ENCODE results near the gene DKKL1. TPM values are rescaled to one million over a fixed set of nuclear protein-coding genes. Genes with fewer than 3 reads are reported as not detected.

The DKKL1 gene
- total and polyA plus RNA-seq, 3 experiments from 2014 or later, result not detected

DNA sequence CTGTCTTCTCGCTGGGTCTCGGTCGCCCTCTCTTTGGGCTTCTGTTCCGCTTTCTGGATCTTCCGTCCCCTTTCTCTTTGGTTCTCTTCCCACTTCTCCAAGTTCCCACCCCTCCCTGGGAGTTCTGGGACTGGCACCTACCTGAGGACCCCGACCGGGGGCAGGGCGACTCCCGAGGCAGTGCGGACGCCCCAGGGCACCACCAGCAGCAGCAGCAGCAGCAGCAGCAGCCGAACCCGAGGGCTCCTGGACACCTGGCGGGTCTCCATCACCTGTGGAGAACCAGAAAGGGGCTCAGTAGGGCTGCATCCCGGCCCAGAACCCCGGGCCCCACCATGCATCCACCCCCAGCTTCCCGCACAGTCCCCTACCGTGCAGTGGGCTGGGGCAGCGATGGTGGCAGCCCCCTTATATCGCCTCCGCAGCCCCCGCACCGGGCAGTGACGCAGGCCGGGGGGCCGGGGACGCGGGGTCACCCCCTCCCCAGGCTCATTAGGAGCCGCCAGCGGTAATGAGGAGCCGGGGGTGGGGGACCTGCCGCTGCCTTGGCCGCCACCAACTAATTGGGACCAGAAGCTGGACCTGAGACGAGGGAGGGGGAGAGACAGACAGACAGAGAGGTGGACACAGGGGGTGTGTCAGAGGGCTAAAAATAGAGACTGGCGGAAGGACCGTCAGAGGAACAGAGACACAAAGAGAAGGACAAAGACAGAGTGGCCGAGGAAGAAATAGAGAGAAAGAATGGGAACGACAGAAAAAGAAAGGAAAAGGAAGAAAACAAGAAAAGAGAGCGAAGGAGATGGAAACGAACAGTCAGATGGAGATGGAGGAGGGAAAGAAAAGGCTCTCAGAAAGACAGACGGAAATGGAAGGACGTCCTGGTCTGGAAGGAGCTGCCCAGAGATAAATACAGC is 59.7 kb downstream of the DKKL1 start, which contains the start of gene PTH2:
PTH2 (minus strand) TSS at position 371 of the 914 bp plus-strand sequence; CDS start at position 269, 102 bp downstream.
- no peaks in the 10 kb centered on the region for H3K9me3 Mint-ChIP-seq
- no peaks in the 10 kb centered on the region for H3K9me3 ChIP-seq (ENCODE audit: low read length)
- ChIA-PET CTCF (no interaction called here), POLR2A (no interaction called here)
- no peak for DNase-seq
- peaks cover 82 to 88% of the 10 kb centered on the region in 2 donors for H3K27me3 Mint-ChIP-seq
- no peak within 1 kb of the TSS for H3K27ac ChIP-seq (ENCODE audit: low read depth, low read length)
- H3K4me3 Mint-ChIP-seq, result peak within 1 kb of the TSS; percentile 70 to 87 (median 78)
- peaks cover 50% of the 10 kb centered on the region for H3K4me1 ChIP-seq (ENCODE audit: insufficient read depth, low read length)
- H3K36me3 Mint-ChIP-seq, result no peaks in the 10 kb centered on the region
- peak within 1 kb of the TSS in 4 of 8 donors; percentile 2 to 83 (median 66) for H3K27ac Mint-ChIP-seq
- peaks cover 76% of the 10 kb centered on the region for H3K27me3 ChIP-seq (ENCODE audit: insufficient read depth, low read length, poor library complexity, severe bottlenecking)
- peaks cover 52 to 76% (median 58%) of the 10 kb centered on the region in 3 donors for H3K4me1 Mint-ChIP-seq
- H3K36me3 ChIP-seq (ENCODE audit: insufficient read depth, low read length), result no peaks in the 10 kb centered on the region
- peak within 1 kb of the TSS; percentile 53 for H3K4me3 ChIP-seq (ENCODE audit: low read length)

DNA sequence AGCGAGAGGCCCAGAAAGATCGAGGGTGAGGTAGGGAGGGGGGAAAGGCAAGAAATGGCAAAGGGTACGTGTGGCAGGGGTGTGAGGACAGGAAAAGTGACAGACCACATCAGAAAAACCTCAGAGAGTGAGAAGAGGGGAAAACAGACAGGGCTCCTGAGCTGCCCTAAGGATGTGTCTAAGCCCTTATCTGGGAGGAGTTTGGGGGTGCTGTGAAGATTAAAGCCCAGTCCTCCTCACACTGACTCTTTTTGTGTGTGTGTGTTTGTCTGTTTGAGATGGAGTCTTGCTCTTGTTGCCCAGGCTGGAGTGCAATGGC is 60.3 kb downstream of the DKKL1 start:
- peak in 3 of 5 donors; percentile 21 to 56 (median 44) for DNase-seq
- H3K27me3 Mint-ChIP-seq, result peaks cover 84 to 90% of the 10 kb centered on the region in 2 donors
- no peaks in the 10 kb centered on the region for H3K9me3 Mint-ChIP-seq
- H3K27me3 ChIP-seq (ENCODE audit: insufficient read depth, low read length, poor library complexity, severe bottlenecking), result peaks cover 82% of the 10 kb centered on the region
- POLR2A ChIA-PET, result no interaction called here
- CTCF ChIA-PET, result interaction anchor here (1.8 kb wide), 1 partner anchor 18 kb away, joined by 4 read pairs; no protein-coding TSS in a partner anchor
- H3K4me1 ChIP-seq (ENCODE audit: insufficient read depth, low read length), result peaks cover 54% of the 10 kb centered on the region
- H3K4me3 Mint-ChIP-seq, result peak overlapping the region; percentile 70 to 87 (median 76)
- no peaks in the 10 kb centered on the region for H3K36me3 Mint-ChIP-seq
- no peak overlapping the region for H3K4me3 ChIP-seq (ENCODE audit: low read length)
- no peaks in the 10 kb centered on the region for H3K9me3 ChIP-seq (ENCODE audit: low read length)
- H3K27ac ChIP-seq (ENCODE audit: low read depth, low read length), result no peak overlapping the region
- no peaks in the 10 kb centered on the region for H3K36me3 ChIP-seq (ENCODE audit: insufficient read depth, low read length)
- peaks cover 55 to 81% (median 58%) of the 10 kb centered on the region in 3 donors for H3K4me1 Mint-ChIP-seq
- peak overlapping the region in 3 of 8 donors; percentile 2 to 69 (median 51) for H3K27ac Mint-ChIP-seq

Other genes starting within 250 kb of the DKKL1 start
- 1 to 10 TPM; 4.0 to 5.1 TPM for gene LIN7B, start 249.5 kb upstream of the DKKL1 start, total RNA-seq
- gene LIN7B, start 249.5 kb upstream of the DKKL1 start, polyA plus RNA-seq, result 8.1 TPM
- gene C19orf73, start 244.7 kb upstream of the DKKL1 start, total RNA-seq, result 1 to 10 TPM; 1.4 to 2.5 TPM
- gene C19orf73, start 244.7 kb upstream of the DKKL1 start, polyA plus RNA-seq, result 3.1 TPM
- 1 to 10 TPM; 3.2 to 3.3 TPM for gene PPFIA3, start 244.3 kb upstream of the DKKL1 start, total RNA-seq
- gene PPFIA3, start 244.3 kb upstream of the DKKL1 start, polyA plus RNA-seq, result 0.56 TPM
- gene HRC, start 208.5 kb upstream of the DKKL1 start, total RNA-seq, result not detected
- gene HRC, start 208.5 kb upstream of the DKKL1 start, polyA plus RNA-seq, result not detected
- gene TRPM4, start 206.1 kb upstream of the DKKL1 start, total RNA-seq, result not detected
- not detected for gene TRPM4, start 206.1 kb upstream of the DKKL1 start, polyA plus RNA-seq
- 1 to 10 TPM; 1.1 to 1.2 TPM for gene SLC6A16, start 38.7 kb upstream of the DKKL1 start, total RNA-seq
- 1.7 TPM for gene SLC6A16, start 38.7 kb upstream of the DKKL1 start, polyA plus RNA-seq
- gene CD37, start 28.5 kb upstream of the DKKL1 start, total RNA-seq, result 100 to 1,000 TPM; 116 to 127 TPM
- 188 TPM for gene CD37, start 28.5 kb upstream of the DKKL1 start, polyA plus RNA-seq
- gene TEAD2, start 1.5 kb upstream of the DKKL1 start, total RNA-seq, result not detected
- not detected for gene TEAD2, start 1.5 kb upstream of the DKKL1 start, polyA plus RNA-seq
- gene KASH5, start 24.4 kb downstream of the DKKL1 start, total RNA-seq, result under 1 TPM in 1 of 2 experiments, not detected in 1; 0.31 TPM
- not detected for gene KASH5, start 24.4 kb downstream of the DKKL1 start, polyA plus RNA-seq
- not detected for gene PTH2, start 59.6 kb downstream of the DKKL1 start, total RNA-seq
- not detected for gene PTH2, start 59.6 kb downstream of the DKKL1 start, polyA plus RNA-seq
- not detected for gene GFY, start 61.5 kb downstream of the DKKL1 start, total RNA-seq
- not detected for gene GFY, start 61.5 kb downstream of the DKKL1 start, polyA plus RNA-seq
- under 1 TPM; 0.07 to 0.09 TPM for gene SLC17A7, start 77.7 kb downstream of the DKKL1 start, total RNA-seq
- not detected for gene SLC17A7, start 77.7 kb downstream of the DKKL1 start, polyA plus RNA-seq
- 100 to 1,000 TPM; 132 to 138 TPM for gene PIH1D1, start 87.9 kb downstream of the DKKL1 start, total RNA-seq
- gene PIH1D1, start 87.9 kb downstream of the DKKL1 start, polyA plus RNA-seq, result 81.8 TPM
- gene ALDH16A1, start 89.3 kb downstream of the DKKL1 start, total RNA-seq, result 10 to 100 TPM; 46.7 to 51.8 TPM
- gene ALDH16A1, start 89.3 kb downstream of the DKKL1 start, polyA plus RNA-seq, result 32.5 TPM
- 10 to 100 TPM; 63.9 to 71.5 TPM for gene FLT3LG, start 110.3 kb downstream of the DKKL1 start, total RNA-seq
- gene FLT3LG, start 110.3 kb downstream of the DKKL1 start, polyA plus RNA-seq, result 148 TPM
- 1,000 to 10,000 TPM; 3,865 to 3,912 TPM for gene RPL13A, start 123.7 kb downstream of the DKKL1 start, total RNA-seq
- 2,679 TPM for gene RPL13A, start 123.7 kb downstream of the DKKL1 start, polyA plus RNA-seq
- gene RPS11, start 132.6 kb downstream of the DKKL1 start, total RNA-seq, result 1,000 to 10,000 TPM; 2,863 to 2,871 TPM
- gene RPS11, start 132.6 kb downstream of the DKKL1 start, polyA plus RNA-seq, result 1,959 TPM
- 10 to 100 TPM; 16.2 to 16.3 TPM for gene FCGRT, start 148.8 kb downstream of the DKKL1 start, total RNA-seq
- 52.4 TPM for gene FCGRT, start 148.8 kb downstream of the DKKL1 start, polyA plus RNA-seq
- 1 to 10 TPM; 1.4 to 1.7 TPM for gene RCN3, start 164.1 kb downstream of the DKKL1 start, total RNA-seq
- gene RCN3, start 164.1 kb downstream of the DKKL1 start, polyA plus RNA-seq, result 2.1 TPM
- gene NOSIP, start 216.7 kb downstream of the DKKL1 start, total RNA-seq, result 10 to 100 TPM; 62.5 to 64.3 TPM
- gene NOSIP, start 216.7 kb downstream of the DKKL1 start, polyA plus RNA-seq, result 414 TPM
- 1 to 10 TPM; 1.2 TPM for gene PRRG2, start 217.4 kb downstream of the DKKL1 start, total RNA-seq
- gene PRRG2, start 217.4 kb downstream of the DKKL1 start, polyA plus RNA-seq, result 0.24 TPM
- gene PRR12, start 227.3 kb downstream of the DKKL1 start, total RNA-seq, result 10 to 100 TPM; 25.9 to 27.5 TPM
- 0.81 TPM for gene PRR12, start 227.3 kb downstream of the DKKL1 start, polyA plus RNA-seq

Measured in CD8-positive, alpha-beta memory T cell (primary cell).